ENCODE results near the gene DLG3.

Gene DLG3

GRCh38 chrX:70468709-70469108 lies 24.1 kb downstream of the DLG3 start:
- Histone ChIP-seq H3K9me3 (ENCODE audit: insufficient read depth, low read length, severe bottlenecking) (no peaks in the 10 kb centered on the region), H4K20me1 (ENCODE audit: insufficient read depth, low read length) (no peaks in the 10 kb centered on the region), H3K4me3 (ENCODE audit: low read depth in 1 of 2, low read length in 2 of 2) (no peak overlapping the region), H3K4me2 (ENCODE audit: insufficient read depth, low read length) (no peak overlapping the region), H3K4me1 (ENCODE audit: insufficient read depth, low read length) (peaks cover 3% of the 10 kb centered on the region; the same call in 1 of the 2 replicates), H2AFZ (ENCODE audit: low read depth, low read length) (no peak overlapping the region), H3K36me3 (ENCODE audit: insufficient read depth, low read length) (no peaks in the 10 kb centered on the region), H3K79me2 (ENCODE audit: insufficient read depth, low read length) (no peaks in the 10 kb centered on the region), H3K27me3 (ENCODE audit: insufficient read depth, low read length, poor library complexity) (no peaks in the 10 kb centered on the region), H3K9ac (ENCODE audit: low read depth, low read length) (no peak overlapping the region), H3K27ac (ENCODE audit: low read length) (no peak overlapping the region)
- TF ChIP-seq CTCF (IDR thresholded peaks at IDR 0.05; ENCODE audit: borderline replicate concordance, extremely low read depth, low read length, poor library complexity, severe bottlenecking) (no peak), EZH2 (IDR thresholded peaks at IDR 0.05; ENCODE audit: borderline replicate concordance, low read depth, low read length, severe bottlenecking) (no peak)
- ATAC-seq (ENCODE audit: insufficient read depth, low read depth) = no peak
- DNase-seq = no peak

GRCh38 chrX:70470850-70471289 lies 26.2 kb downstream of the DLG3 start:
- no peak overlapping the region for H3K27ac ChIP-seq (ENCODE audit: low read length)
- no peak overlapping the region for H3K4me2 ChIP-seq (ENCODE audit: insufficient read depth, low read length)
- H2AFZ ChIP-seq (ENCODE audit: low read depth, low read length) = no peak overlapping the region
- no peak for DNase-seq
- peaks cover 3% of the 10 kb centered on the region; the same call in 1 of the 2 replicates for H3K4me1 ChIP-seq (ENCODE audit: insufficient read depth, low read length)
- no peaks in the 10 kb centered on the region for H3K36me3 ChIP-seq (ENCODE audit: insufficient read depth, low read length)
- peak; percentile 67; the same call in 2 of the 3 replicates for ATAC-seq (ENCODE audit: insufficient read depth, low read depth)
- H3K27me3 ChIP-seq (ENCODE audit: insufficient read depth, low read length, poor library complexity) = no peaks in the 10 kb centered on the region
- no peaks in the 10 kb centered on the region for H3K9me3 ChIP-seq (ENCODE audit: insufficient read depth, low read length, severe bottlenecking)
- no peaks in the 10 kb centered on the region for H3K79me2 ChIP-seq (ENCODE audit: insufficient read depth, low read length)
- H4K20me1 ChIP-seq (ENCODE audit: insufficient read depth, low read length) = no peaks in the 10 kb centered on the region
- H3K9ac ChIP-seq (ENCODE audit: low read depth, low read length) = no peak overlapping the region
- H3K4me3 ChIP-seq (ENCODE audit: low read depth in 1 of 2, low read length in 2 of 2) = no peak overlapping the region
- TF ChIP-seq EZH2 (IDR thresholded peaks at IDR 0.05; ENCODE audit: borderline replicate concordance, low read depth, low read length, severe bottlenecking) (no peak), CTCF (IDR thresholded peaks at IDR 0.05; ENCODE audit: borderline replicate concordance, extremely low read depth, low read length, poor library complexity, severe bottlenecking) (no peak)

GRCh38 chrX:70476166-70476933 lies 31.7 kb downstream of the DLG3 start:
- Histone ChIP-seq H3K9me3 (ENCODE audit: insufficient read depth, low read length, severe bottlenecking) (no peaks in the 10 kb centered on the region), H3K4me1 (ENCODE audit: insufficient read depth, low read length) (no peaks in the 10 kb centered on the region; the same call in 1 of the 2 replicates), H3K27ac (ENCODE audit: low read length) (no peak overlapping the region), H4K20me1 (ENCODE audit: insufficient read depth, low read length) (no peaks in the 10 kb centered on the region), H3K4me3 (ENCODE audit: low read depth in 1 of 2, low read length in 2 of 2) (no peak overlapping the region), H3K79me2 (ENCODE audit: insufficient read depth, low read length) (no peaks in the 10 kb centered on the region), H3K36me3 (ENCODE audit: insufficient read depth, low read length) (no peaks in the 10 kb centered on the region), H2AFZ (ENCODE audit: low read depth, low read length) (no peak overlapping the region), H3K4me2 (ENCODE audit: insufficient read depth, low read length) (no peak overlapping the region), H3K9ac (ENCODE audit: low read depth, low read length) (no peak overlapping the region), H3K27me3 (ENCODE audit: insufficient read depth, low read length, poor library complexity) (no peaks in the 10 kb centered on the region)
- TF ChIP-seq EZH2 (IDR thresholded peaks at IDR 0.05; ENCODE audit: borderline replicate concordance, low read depth, low read length, severe bottlenecking) = no peak
- no peak for TF ChIP-seq CTCF (IDR thresholded peaks at IDR 0.05; ENCODE audit: borderline replicate concordance, extremely low read depth, low read length, poor library complexity, severe bottlenecking)
- ATAC-seq (ENCODE audit: insufficient read depth, low read depth) (no peak), DNase-seq (no peak)
